ENCODE results near the gene RHOG. TPM values are rescaled to one million over a fixed set of nuclear protein-coding genes. Genes with fewer than 3 reads are reported as not detected.

RHOG gene
- total RNA-seq, 2 donors from 2014 or later, result 41.1 to 56.4 TPM

DNA sequence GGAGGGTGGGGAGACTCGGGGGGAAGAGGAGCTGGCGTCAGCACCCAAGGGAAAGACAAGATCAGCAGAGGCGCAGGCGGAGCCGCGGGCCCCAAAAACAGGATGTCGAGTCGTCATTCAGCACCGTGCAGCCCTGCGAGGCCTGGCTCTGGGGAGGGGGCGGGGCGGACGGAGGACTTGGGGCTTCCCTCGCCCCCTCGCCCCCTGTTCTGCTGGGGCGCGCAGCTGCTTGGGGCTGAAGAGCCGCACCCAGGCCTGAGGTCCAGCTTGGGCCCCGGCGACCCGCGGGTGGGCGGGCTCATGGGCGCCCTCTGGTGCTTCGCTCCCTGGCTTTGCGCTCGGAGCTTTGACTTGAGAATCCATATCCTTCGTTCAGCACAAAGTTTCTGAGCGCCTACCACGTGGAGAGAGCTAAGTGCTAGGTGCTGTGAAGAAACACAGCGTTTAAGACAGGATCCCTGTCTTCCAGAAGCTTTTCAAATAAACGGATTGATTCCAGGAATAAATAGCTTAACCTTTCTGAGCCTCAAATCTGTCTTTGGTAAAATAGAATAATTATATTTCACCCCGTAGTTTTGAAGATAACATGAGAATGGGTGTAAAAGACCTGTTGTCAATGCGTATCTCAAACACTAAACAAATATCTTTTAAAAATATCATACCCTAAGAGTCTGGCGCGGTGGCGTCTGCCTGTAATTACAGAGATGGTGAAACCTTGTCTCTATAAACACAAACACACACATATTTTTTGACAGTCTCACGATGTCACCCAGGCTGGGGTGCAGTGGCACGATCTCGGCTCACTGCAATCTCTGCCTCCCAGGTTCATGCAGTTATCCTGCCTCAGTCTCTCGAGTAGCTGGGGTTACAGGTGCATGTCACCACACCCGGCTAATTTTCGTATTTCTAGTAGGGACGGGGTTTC is 929 bp upstream of the RHOG start:
- Histone ChIP-seq H3K9me3 (no peaks in the 10 kb centered on the region), H3K4me3 (peak overlapping the region; percentile 46 to 91), H3K27me3 (replicated peaks; ENCODE audit: insufficient read depth) (no peaks in the 10 kb centered on the region), H3K27ac (peak overlapping the region; percentile 95 to 97), H3K4me1 (replicated peaks) (no peaks in the 10 kb centered on the region), H3K36me3 (no peaks in the 10 kb centered on the region)
- WGBS, result 29% methylated on average over 36 of the region's 44 CpGs
- intact Hi-C loops (cut with DNase I), result loop anchor here (5.0 kb wide), 1 partner anchor 44 kb away; the partner anchor contains the start of gene NUP98
- TF ChIP-seq CTCF (IDR thresholded peaks at IDR 0.05) (peak; percentile 44 to 82 (median 68)), POLR2A (IDR thresholded peaks at IDR 0.05) (peak; percentile 36), POLR2AphosphoS5 (IDR thresholded peaks at IDR 0.05) (peak; percentile 61)
- peak; percentile 82 for DNase-seq (ENCODE audit: low spot score)

GRCh38 chr11:3840004-3840869 is 522 bp downstream of the RHOG start:
- no peaks in the 10 kb centered on the region for H3K27me3 ChIP-seq (replicated peaks; ENCODE audit: insufficient read depth)
- intact Hi-C loops (cut with DNase I), result loop anchor here (5.0 kb wide), 1 partner anchor 43 kb away; the partner anchor contains the start of gene NUP98
- H3K27ac ChIP-seq, result peak overlapping the region; percentile 95 to 97
- no peaks in the 10 kb centered on the region for H3K4me1 ChIP-seq (replicated peaks)
- no peaks in the 10 kb centered on the region for H3K36me3 ChIP-seq
- TF ChIP-seq POLR2AphosphoS5 (IDR thresholded peaks at IDR 0.05) (no peak), POLR2A (IDR thresholded peaks at IDR 0.05) (no peak), CTCF (IDR thresholded peaks at IDR 0.05) (no peak)
- no peaks in the 10 kb centered on the region for H3K9me3 ChIP-seq
- peak overlapping the region; percentile 46 to 91 for H3K4me3 ChIP-seq
- no peak for DNase-seq (ENCODE audit: low spot score)
- WGBS, result 2% methylated on average over 33 of the region's 46 CpGs

- Histone ChIP-seq H3K4me3 (no peak overlapping the region), H3K4me1 (replicated peaks) (no peaks in the 10 kb centered on the region), H3K9me3 (no peaks in the 10 kb centered on the region), H3K36me3 (no peaks in the 10 kb centered on the region), H3K27me3 (replicated peaks; ENCODE audit: insufficient read depth) (no peaks in the 10 kb centered on the region), H3K27ac (no peak overlapping the region)
- TF ChIP-seq POLR2A (IDR thresholded peaks at IDR 0.05) (no peak), CTCF (IDR thresholded peaks at IDR 0.05) (no peak)
- no peak for DNase-seq (ENCODE audit: low spot score)
- 87% methylated on average over 2 of the region's 2 CpGs for WGBS
- intact Hi-C loops (cut with DNase I), result no loop called here
Measured at GRCh38 chr11:3838504-3838903, 2.3 kb downstream of the RHOG start.

DNA sequence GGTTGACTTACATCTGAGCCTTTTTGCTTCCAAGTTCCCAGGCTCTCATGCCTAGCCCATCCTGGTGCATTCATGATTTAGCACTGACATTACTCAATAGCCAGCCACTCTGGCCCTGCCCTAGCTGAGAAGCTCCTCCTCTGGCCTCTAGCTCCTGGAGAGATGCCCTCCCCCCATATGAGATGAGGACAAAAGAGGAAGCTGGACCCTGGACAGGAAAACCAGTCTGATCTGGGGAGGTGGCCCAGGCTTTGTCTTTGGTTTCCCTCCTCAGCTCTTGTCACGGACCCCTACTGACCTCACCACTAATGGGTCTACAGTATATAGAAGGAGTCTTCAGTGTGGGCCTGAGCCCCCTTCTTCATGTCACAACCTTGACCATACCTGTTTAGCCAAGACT is 3.0 kb downstream of the RHOG start:
- Histone ChIP-seq H3K4me1 (replicated peaks) (no peaks in the 10 kb centered on the region), H3K36me3 (no peaks in the 10 kb centered on the region), H3K27me3 (replicated peaks; ENCODE audit: insufficient read depth) (no peaks in the 10 kb centered on the region), H3K4me3 (no peak overlapping the region), H3K9me3 (no peaks in the 10 kb centered on the region), H3K27ac (no peak overlapping the region)
- no peak for DNase-seq (ENCODE audit: low spot score)
- TF ChIP-seq POLR2A (IDR thresholded peaks at IDR 0.05) (no peak), CTCF (IDR thresholded peaks at IDR 0.05) (no peak), POLR2AphosphoS5 (IDR thresholded peaks at IDR 0.05) (no peak)
- 86% methylated on average over 1 of the region's 1 CpG for WGBS
- intact Hi-C loops (cut with DNase I), result no loop called here
